HEK293 (cell line): ENCODE data around the gene C4BPB.

ENCODE experiments used
- CTCF ChIA-PET: fragments of 350-600 bp; formaldehyde crosslinking; extraction: SDS; loops from one replicate; lab custom pipeline; 2021; ENCODE audit warnings: antibody characterized with exemption; lab: Yijun Ruan, JAX
- POLR2A ChIA-PET: fragments of 300-600 bp; formaldehyde crosslinking; extraction: SDS; loops from one replicate; lab custom pipeline; 2020; ENCODE audit warnings: antibody characterized with exemption, inconsistent platforms; lab: Yijun Ruan, JAX
- H3K27ac ChIP-seq: fragments of 200-500 bp; sonication (Bioruptor generic); 2 replicates; pipeline ENCODE4 v1.5.1; 2014; ENCODE audit warnings: low read depth, low read length, control low read depth, inconsistent platforms; ENCODE audit errors: extremely low read depth
- H3K36me3 ChIP-seq, 2 experiments: fragments of 200-500 bp in 1 of 2; sonication (Bioruptor generic) in 1 of 2; 1 replicate in 1 of 2; 2 replicates in 1 of 2; pipeline ENCODE4 v1.5.1; 2014 to 2017; ENCODE audit warnings: inconsistent platforms in 2 of 2, low read length in 2 of 2; ENCODE audit not compliant: control insufficient read depth in 2 of 2, insufficient read depth in 1 of 2
- H3K4me1 ChIP-seq: fragments of 200-500 bp; sonication (Bioruptor generic); 2 replicates; pipeline ENCODE4 v1.5.1; 2014; ENCODE audit warnings: mild to moderate bottlenecking, low read length, inconsistent platforms; ENCODE audit not compliant: control insufficient read depth, insufficient read depth
- H3K4me3 ChIP-seq: 2 replicates; pipeline ENCODE4 v1.5.1; 2011; ENCODE audit warnings: low read depth, mild to moderate bottlenecking, control low read depth, low read length, moderate library complexity
- H3K9me3 ChIP-seq: fragments of 200-500 bp; sonication (Bioruptor generic); 2 replicates; pipeline ENCODE4 v1.5.1; 2014; ENCODE audit warnings: low read depth, low read length, inconsistent platforms; ENCODE audit not compliant: control insufficient read depth, insufficient read depth
- KLF9 ChIP-seq: fragments of 450-650 bp; formaldehyde crosslinking; IDR thresholded peaks from 2 replicates; pipeline ENCODE4 v1.5.1; 2016; ENCODE audit warnings: missing biosample characterization, missing genetic modification characterization, low read depth
- SP3 ChIP-seq: fragments of 450-650 bp; formaldehyde crosslinking; IDR thresholded peaks from 2 replicates; pipeline ENCODE4 v1.5.1; 2016; ENCODE audit warnings: missing biosample characterization, missing genetic modification characterization
- SP7 ChIP-seq: fragments of 450-650 bp; formaldehyde crosslinking; IDR thresholded peaks from 2 replicates; pipeline ENCODE4 v1.5.1; 2016; ENCODE audit warnings: missing biosample characterization, missing genetic modification characterization
- YY1 ChIP-seq: fragments of 450-650 bp; formaldehyde crosslinking; IDR thresholded peaks from 2 replicates; pipeline ENCODE4 v1.5.1; 2018; ENCODE audit warnings: missing biosample characterization, missing genetic modification characterization
- ZNF140 ChIP-seq: fragments of 450-650 bp; formaldehyde crosslinking; IDR thresholded peaks from 2 replicates; pipeline ENCODE4 v1.5.1; 2016; ENCODE audit warnings: missing biosample characterization, missing genetic modification characterization
- ZNF175 ChIP-seq: fragments of 450-650 bp; formaldehyde crosslinking; IDR thresholded peaks from 2 replicates; pipeline ENCODE4 v1.5.1; 2016; ENCODE audit warnings: missing biosample characterization, missing genetic modification characterization
- ZNF24 ChIP-seq: fragments of 450-650 bp; formaldehyde crosslinking; IDR thresholded peaks from 2 replicates; pipeline ENCODE4 v1.5.1; 2016; ENCODE audit warnings: missing biosample characterization, missing genetic modification characterization
- ZNF274 ChIP-seq, 2 experiments: fragments of 200-500 bp in 1 of 2; fragments of 450-650 bp in 1 of 2; sonication (Bioruptor generic) in 1 of 2; formaldehyde crosslinking in 1 of 2; IDR thresholded peaks; 2 replicates each; pipeline versions ENCODE4 v1.5.1 to v1.6.1; 2014 to 2016; ENCODE audit warnings: borderline replicate concordance in 1 of 2, inconsistent platforms in 1 of 2, low read length in 1 of 2, missing biosample characterization in 1 of 2, missing genetic modification characterization in 1 of 2
- ZNF292 ChIP-seq: fragments of 450-650 bp; formaldehyde crosslinking; IDR thresholded peaks from 2 replicates; pipeline ENCODE4 v1.5.1; 2016; ENCODE audit warnings: low read depth, missing biosample characterization, missing genetic modification characterization, borderline replicate concordance
- ZNF302 ChIP-seq: fragments of 450-650 bp; formaldehyde crosslinking; IDR thresholded peaks from 2 replicates; pipeline ENCODE4 v1.5.1; 2016; ENCODE audit warnings: missing biosample characterization, missing genetic modification characterization, low read depth
- ZNF354C ChIP-seq: fragments of 450-650 bp; formaldehyde crosslinking; IDR thresholded peaks from 2 replicates; pipeline ENCODE4 v1.5.1; 2016; ENCODE audit warnings: missing biosample characterization, missing genetic modification characterization, low read depth, borderline replicate concordance
- ZNF366 ChIP-seq: fragments of 450-650 bp; formaldehyde crosslinking; conservative IDR thresholded peaks from 2 replicates; pipeline ENCODE4 v1.5.1; 2016; ENCODE audit warnings: missing biosample characterization, missing genetic modification characterization
- ZNF394 ChIP-seq: fragments of 450-650 bp; formaldehyde crosslinking; IDR thresholded peaks from 2 replicates; pipeline ENCODE4 v1.5.1; 2016; ENCODE audit warnings: missing biosample characterization, missing genetic modification characterization, mild to moderate bottlenecking, moderate library complexity, borderline replicate concordance
- ZNF473 ChIP-seq: fragments of 450-650 bp; formaldehyde crosslinking; IDR thresholded peaks from 2 replicates; pipeline ENCODE4 v1.5.1; 2017; ENCODE audit warnings: missing biosample characterization, missing genetic modification characterization
- ZNF548 ChIP-seq: fragments of 450-650 bp; formaldehyde crosslinking; IDR thresholded peaks from 2 replicates; pipeline ENCODE4 v1.5.1; 2016; ENCODE audit warnings: missing biosample characterization, missing genetic modification characterization
- ZNF600 ChIP-seq: fragments of 450-650 bp; formaldehyde crosslinking; IDR thresholded peaks from 2 replicates; pipeline ENCODE4 v1.5.1; 2016; ENCODE audit warnings: missing biosample characterization, missing genetic modification characterization
- ZNF76 ChIP-seq: fragments of 450-650 bp; formaldehyde crosslinking; IDR thresholded peaks from 2 replicates; pipeline ENCODE4; 2016; ENCODE audit warnings: low read depth, missing biosample characterization, missing genetic modification characterization, borderline replicate concordance
- ZNF792 ChIP-seq: fragments of 450-650 bp; formaldehyde crosslinking; IDR thresholded peaks from 2 replicates; pipeline ENCODE4 v1.5.1; 2016; ENCODE audit warnings: missing biosample characterization, missing genetic modification characterization
- TF ChIP-seq, protein P1 (sequence below): fragments of 450-650 bp; formaldehyde crosslinking; IDR thresholded peaks from 2 replicates; pipeline ENCODE4 v1.5.1; 2016; ENCODE audit warnings: missing biosample characterization, missing genetic modification characterization
- TF ChIP-seq, protein P2 (sequence below): fragments of 450-650 bp; IDR thresholded peaks from 2 replicates; pipeline ENCODE4 v1.5.1; 2018; ENCODE audit warnings: missing biosample characterization, missing genetic modification characterization
- TF ChIP-seq, protein P3 (sequence below): fragments of 450-650 bp; formaldehyde crosslinking; IDR thresholded peaks from 2 replicates; pipeline ENCODE4 v1.5.0; 2017; ENCODE audit warnings: missing biosample characterization, missing genetic modification characterization, borderline replicate concordance

Gene C4BPB

GRCh38 chr1:207048041-207048440 lies 40.6 kb upstream of the C4BPB start:
- ChIA-PET POLR2A (no interaction called here), CTCF (interaction anchor here (1.2 to 3.6 kb wide), 3 partner anchors 26 to 123 kb away, joined by 4 to 25 read pairs (median 18); no protein-coding TSS in a partner anchor)
- no peak overlapping the region for H3K27ac ChIP-seq
- TF ChIP-seq, protein P1, sequence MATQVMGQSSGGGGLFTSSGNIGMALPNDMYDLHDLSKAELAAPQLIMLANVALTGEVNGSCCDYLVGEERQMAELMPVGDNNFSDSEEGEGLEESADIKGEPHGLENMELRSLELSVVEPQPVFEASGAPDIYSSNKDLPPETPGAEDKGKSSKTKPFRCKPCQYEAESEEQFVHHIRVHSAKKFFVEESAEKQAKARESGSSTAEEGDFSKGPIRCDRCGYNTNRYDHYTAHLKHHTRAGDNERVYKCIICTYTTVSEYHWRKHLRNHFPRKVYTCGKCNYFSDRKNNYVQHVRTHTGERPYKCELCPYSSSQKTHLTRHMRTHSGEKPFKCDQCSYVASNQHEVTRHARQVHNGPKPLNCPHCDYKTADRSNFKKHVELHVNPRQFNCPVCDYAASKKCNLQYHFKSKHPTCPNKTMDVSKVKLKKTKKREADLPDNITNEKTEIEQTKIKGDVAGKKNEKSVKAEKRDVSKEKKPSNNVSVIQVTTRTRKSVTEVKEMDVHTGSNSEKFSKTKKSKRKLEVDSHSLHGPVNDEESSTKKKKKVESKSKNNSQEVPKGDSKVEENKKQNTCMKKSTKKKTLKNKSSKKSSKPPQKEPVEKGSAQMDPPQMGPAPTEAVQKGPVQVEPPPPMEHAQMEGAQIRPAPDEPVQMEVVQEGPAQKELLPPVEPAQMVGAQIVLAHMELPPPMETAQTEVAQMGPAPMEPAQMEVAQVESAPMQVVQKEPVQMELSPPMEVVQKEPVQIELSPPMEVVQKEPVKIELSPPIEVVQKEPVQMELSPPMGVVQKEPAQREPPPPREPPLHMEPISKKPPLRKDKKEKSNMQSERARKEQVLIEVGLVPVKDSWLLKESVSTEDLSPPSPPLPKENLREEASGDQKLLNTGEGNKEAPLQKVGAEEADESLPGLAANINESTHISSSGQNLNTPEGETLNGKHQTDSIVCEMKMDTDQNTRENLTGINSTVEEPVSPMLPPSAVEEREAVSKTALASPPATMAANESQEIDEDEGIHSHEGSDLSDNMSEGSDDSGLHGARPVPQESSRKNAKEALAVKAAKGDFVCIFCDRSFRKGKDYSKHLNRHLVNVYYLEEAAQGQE (tag by site-specific recombination), result no peak
- TF ChIP-seq ZNF140, result no peak
- TF ChIP-seq ZNF354C (tag by site-specific recombination), result no peak
- TF ChIP-seq SP7 (tag by site-specific recombination), result no peak
- no peak for TF ChIP-seq ZNF24 (tag by site-specific recombination)
- TF ChIP-seq ZNF366, result no peak
- TF ChIP-seq, protein P2, sequence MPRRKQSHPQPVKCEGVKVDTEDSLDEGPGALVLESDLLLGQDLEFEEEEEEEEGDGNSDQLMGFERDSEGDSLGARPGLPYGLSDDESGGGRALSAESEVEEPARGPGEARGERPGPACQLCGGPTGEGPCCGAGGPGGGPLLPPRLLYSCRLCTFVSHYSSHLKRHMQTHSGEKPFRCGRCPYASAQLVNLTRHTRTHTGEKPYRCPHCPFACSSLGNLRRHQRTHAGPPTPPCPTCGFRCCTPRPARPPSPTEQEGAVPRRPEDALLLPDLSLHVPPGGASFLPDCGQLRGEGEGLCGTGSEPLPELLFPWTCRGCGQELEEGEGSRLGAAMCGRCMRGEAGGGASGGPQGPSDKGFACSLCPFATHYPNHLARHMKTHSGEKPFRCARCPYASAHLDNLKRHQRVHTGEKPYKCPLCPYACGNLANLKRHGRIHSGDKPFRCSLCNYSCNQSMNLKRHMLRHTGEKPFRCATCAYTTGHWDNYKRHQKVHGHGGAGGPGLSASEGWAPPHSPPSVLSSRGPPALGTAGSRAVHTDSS (tag by site-specific recombination), result no peak
- TF ChIP-seq KLF9, result no peak
- TF ChIP-seq, protein P3, sequence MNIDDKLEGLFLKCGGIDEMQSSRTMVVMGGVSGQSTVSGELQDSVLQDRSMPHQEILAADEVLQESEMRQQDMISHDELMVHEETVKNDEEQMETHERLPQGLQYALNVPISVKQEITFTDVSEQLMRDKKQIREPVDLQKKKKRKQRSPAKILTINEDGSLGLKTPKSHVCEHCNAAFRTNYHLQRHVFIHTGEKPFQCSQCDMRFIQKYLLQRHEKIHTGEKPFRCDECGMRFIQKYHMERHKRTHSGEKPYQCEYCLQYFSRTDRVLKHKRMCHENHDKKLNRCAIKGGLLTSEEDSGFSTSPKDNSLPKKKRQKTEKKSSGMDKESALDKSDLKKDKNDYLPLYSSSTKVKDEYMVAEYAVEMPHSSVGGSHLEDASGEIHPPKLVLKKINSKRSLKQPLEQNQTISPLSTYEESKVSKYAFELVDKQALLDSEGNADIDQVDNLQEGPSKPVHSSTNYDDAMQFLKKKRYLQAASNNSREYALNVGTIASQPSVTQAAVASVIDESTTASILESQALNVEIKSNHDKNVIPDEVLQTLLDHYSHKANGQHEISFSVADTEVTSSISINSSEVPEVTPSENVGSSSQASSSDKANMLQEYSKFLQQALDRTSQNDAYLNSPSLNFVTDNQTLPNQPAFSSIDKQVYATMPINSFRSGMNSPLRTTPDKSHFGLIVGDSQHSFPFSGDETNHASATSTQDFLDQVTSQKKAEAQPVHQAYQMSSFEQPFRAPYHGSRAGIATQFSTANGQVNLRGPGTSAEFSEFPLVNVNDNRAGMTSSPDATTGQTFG, result no peak
- H3K36me3 ChIP-seq, result peaks cover 0 to 40% of the 10 kb centered on the region in 2 experiments; a peak in 1 of 3 replicates
- no peak overlapping the region for H3K4me3 ChIP-seq
- H3K4me1 ChIP-seq, result no peaks in the 10 kb centered on the region; the same call in 1 of the 2 replicates
- no peaks in the 10 kb centered on the region for H3K9me3 ChIP-seq

- no peaks in the 10 kb centered on the region for H3K9me3 ChIP-seq
- ChIA-PET POLR2A (no interaction called here), CTCF (interaction anchor here (0.6 to 3.6 kb wide), 10 partner anchors 19 to 452 kb away, joined by 3 to 25 read pairs (median 4); no protein-coding TSS in a partner anchor)
- H3K27ac ChIP-seq, result no peak overlapping the region
- H3K4me3 ChIP-seq, result no peak overlapping the region
- TF ChIP-seq SP3 (tag by site-specific recombination), result no peak
- no peak for TF ChIP-seq KLF9
- no peak for TF ChIP-seq ZNF175
- no peak for TF ChIP-seq ZNF600 (tag by site-specific recombination)
- no peak for TF ChIP-seq ZNF302 (tag by site-specific recombination)
- no peak for TF ChIP-seq ZNF274 (IDR thresholded peaks at IDR 0.05; ENCODE audit: low read length)
- TF ChIP-seq ZNF274 (tag by site-specific recombination; IDR thresholded peaks at IDR 0.05; ENCODE audit: borderline replicate concordance), result no peak
- TF ChIP-seq ZNF394 (tag by site-specific recombination), result no peak
- no peak for TF ChIP-seq ZNF473 (tag by site-specific recombination)
- no peak for TF ChIP-seq ZNF548
- TF ChIP-seq ZNF792 (tag by site-specific recombination), result no peak
- no peak for TF ChIP-seq ZNF76 (tag by site-specific recombination)
- no peak for TF ChIP-seq YY1 (tag by site-specific recombination)
- TF ChIP-seq ZNF292 (tag by site-specific recombination), result no peak
- no peaks in the 10 kb centered on the region; the same call in 1 of the 2 replicates for H3K4me1 ChIP-seq
- H3K36me3 ChIP-seq, result peaks cover 0 to 40% of the 10 kb centered on the region in 2 experiments; a peak in 1 of 3 replicates
Observed at GRCh38 chr1:207049054-207049453, 39.6 kb upstream of the C4BPB start.
